CD8-positive, alpha-beta memory T cell (primary cell): ENCODE measurements around the gene HTR3C. TPM values are rescaled to one million over a fixed set of nuclear protein-coding genes. Genes with fewer than 3 reads are reported as not detected.
"Not testable (repeated sequence)": the region's sequence is repeated elsewhere in the genome, so short reads cannot be mapped to it uniquely, and the experiment has no call there.

Source experiments
- CTCF ChIA-PET: fragments of 350-600 bp; sonication (Branson Sonifier 250); formaldehyde crosslinking; loops from one replicate; lab custom pipeline; 2021; ENCODE audit warnings: antibody characterized with exemption; lab: Charles Lee
- POLR2A ChIA-PET: fragments of 350-600 bp; sonication (Branson Sonifier 250); formaldehyde crosslinking; loops from one replicate; lab custom pipeline; 2021; ENCODE audit warnings: antibody characterized with exemption; lab: Charles Lee
- DNase-seq, 5 donors: peaks; one replicate each; pipeline versions ENCODE4 v3.0.0 to v3.0.0-alpha.2; 2020 to 2022; ENCODE audit warnings: mixed read lengths in 1 of 5
- H3K27ac ChIP-seq: one replicate; pipeline ENCODE4 v1.7.0; 2013; ENCODE audit warnings: low read depth, mild to moderate bottlenecking, low read length, moderate library complexity
- H3K27me3 ChIP-seq: 2 replicates; pipeline ENCODE4 v1.7.0; 2013; ENCODE audit warnings: low read length, mild to moderate bottlenecking; ENCODE audit not compliant: insufficient read depth, poor library complexity, severe bottlenecking
- H3K36me3 ChIP-seq: 2 replicates; pipeline ENCODE4 v1.7.0; 2013; ENCODE audit warnings: mild to moderate bottlenecking, low read length, moderate library complexity; ENCODE audit not compliant: insufficient read depth
- H3K4me1 ChIP-seq: 2 replicates; pipeline ENCODE4 v1.7.0; 2013; ENCODE audit warnings: mild to moderate bottlenecking, low read length, moderate library complexity; ENCODE audit not compliant: insufficient read depth
- H3K4me3 ChIP-seq: 2 replicates; pipeline ENCODE4 v1.7.0; 2013; ENCODE audit warnings: mild to moderate bottlenecking, low read length
- H3K9me3 ChIP-seq: 2 replicates; pipeline ENCODE4 v1.7.0; 2013; ENCODE audit warnings: mild to moderate bottlenecking, low read length
- H3K27ac Mint-ChIP-seq, 8 donors: one replicate each; pipeline ENCODE4 v1.8.0; 2020 to 2021; ENCODE audit warnings: mixed read lengths in 8 of 8, mild to moderate bottlenecking in 6 of 8, inconsistent platforms in 3 of 8, moderate library complexity in 3 of 8
- H3K27me3 Mint-ChIP-seq, 2 donors: one replicate each; pipeline ENCODE4 v1.8.0; 2020 to 2021; ENCODE audit warnings: mixed read lengths in 2 of 2, mild to moderate bottlenecking in 1 of 2, moderate library complexity in 1 of 2
- H3K36me3 Mint-ChIP-seq, 3 donors: one replicate each; pipeline ENCODE4 v1.8.0; 2020 to 2021; ENCODE audit warnings: mixed read lengths in 3 of 3, inconsistent platforms in 1 of 3, mild to moderate bottlenecking in 1 of 3
- H3K4me1 Mint-ChIP-seq, 3 donors: one replicate each; pipeline ENCODE4 v1.8.0; 2020 to 2021; ENCODE audit warnings: mixed read lengths in 3 of 3, inconsistent platforms in 1 of 3, mild to moderate bottlenecking in 1 of 3
- H3K4me3 Mint-ChIP-seq, 7 donors: one replicate each; pipeline ENCODE4 v1.8.0; 2020 to 2021; ENCODE audit warnings: mixed read lengths in 7 of 7, mild to moderate bottlenecking in 6 of 7, moderate library complexity in 4 of 7, inconsistent platforms in 2 of 7
- H3K9me3 Mint-ChIP-seq, 5 donors: one replicate each; pipeline ENCODE4 v1.8.0; 2020 to 2022; ENCODE audit warnings: mixed read lengths in 5 of 5, mild to moderate bottlenecking in 3 of 5, moderate library complexity in 2 of 5, inconsistent platforms in 1 of 5
- polyA plus RNA-seq: library from polyadenylated mRNA; unstranded; fragments of 300-500 nt; fragmentation: Illumina TruSeq; gene quantifications from one replicate; pipeline ENCODE4 v1.2.3, GENCODE V29; 2021
- total RNA-seq, 2 experiments: library from RNA; stranded (reverse); gene quantifications; one replicate each; pipeline ENCODE4 v1.2.3, GENCODE V29; 2021

Gene HTR3C
- total and polyA plus RNA-seq, 3 experiments from 2014 or later, result not detected

DNA sequence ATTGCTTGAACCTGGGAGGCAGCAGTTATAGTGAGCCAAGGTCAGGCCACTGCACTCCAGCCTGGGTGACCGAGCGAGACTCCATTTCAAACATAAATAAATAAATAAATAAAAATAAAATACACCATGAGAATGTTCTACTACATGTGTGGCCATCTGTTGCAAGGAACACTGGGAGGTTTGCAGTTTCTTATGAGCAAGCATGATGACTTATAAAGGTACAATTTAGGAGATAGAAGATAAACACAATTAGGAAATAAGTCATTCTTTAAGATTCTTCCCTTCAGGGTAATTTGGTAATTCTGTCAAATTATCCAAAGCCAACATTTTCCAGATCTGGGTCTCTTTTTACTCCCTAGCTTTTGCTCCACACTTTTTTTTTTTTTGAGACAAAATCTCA is 13.4 kb downstream of the HTR3C start:
- Histone ChIP-seq H3K4me3 (no peak overlapping the region), H3K27me3 (no peaks in the 10 kb centered on the region), H3K9me3 (no peaks in the 10 kb centered on the region), H3K36me3 (no peaks in the 10 kb centered on the region), H3K4me1 (no peaks in the 10 kb centered on the region), H3K27ac (no peak overlapping the region)
- Mint-ChIP-seq H3K36me3 (peaks cover 0 to 2% (median 0%) of the 10 kb centered on the region in 3 donors), H3K27ac (no peak overlapping the region), H3K9me3 (peaks cover 0 to 5% (median 2%) of the 10 kb centered on the region in 5 donors), H3K4me1 (no peaks in the 10 kb centered on the region), H3K4me3 (no peak overlapping the region), H3K27me3 (peaks cover 7 to 19% of the 10 kb centered on the region in 2 donors)
- POLR2A ChIA-PET, result no interaction called here
- no peak for DNase-seq
- CTCF ChIA-PET, result no interaction called here

GRCh38 chr3:184067573-184068055 is 14.8 kb downstream of the HTR3C start:
- Mint-ChIP-seq H3K36me3 (peaks cover 0 to 2% (median 0%) of the 10 kb centered on the region in 3 donors), H3K27me3 (peaks cover 9 to 19% of the 10 kb centered on the region in 2 donors), H3K4me1 (no peaks in the 10 kb centered on the region), H3K4me3 (no peak overlapping the region), H3K27ac (no peak overlapping the region), H3K9me3 (peaks cover 0 to 5% (median 2%) of the 10 kb centered on the region in 5 donors)
- no peak for DNase-seq
- Histone ChIP-seq H3K4me1 (no peaks in the 10 kb centered on the region), H3K27ac (no peak overlapping the region), H3K36me3 (no peaks in the 10 kb centered on the region), H3K4me3 (no peak overlapping the region), H3K27me3 (no peaks in the 10 kb centered on the region), H3K9me3 (no peaks in the 10 kb centered on the region)
- POLR2A ChIA-PET, result no interaction called here
- CTCF ChIA-PET, result interaction anchor here (1.1 kb wide), 1 partner anchor 9 kb away, joined by 3 read pairs; no protein-coding TSS in a partner anchor

DNA sequence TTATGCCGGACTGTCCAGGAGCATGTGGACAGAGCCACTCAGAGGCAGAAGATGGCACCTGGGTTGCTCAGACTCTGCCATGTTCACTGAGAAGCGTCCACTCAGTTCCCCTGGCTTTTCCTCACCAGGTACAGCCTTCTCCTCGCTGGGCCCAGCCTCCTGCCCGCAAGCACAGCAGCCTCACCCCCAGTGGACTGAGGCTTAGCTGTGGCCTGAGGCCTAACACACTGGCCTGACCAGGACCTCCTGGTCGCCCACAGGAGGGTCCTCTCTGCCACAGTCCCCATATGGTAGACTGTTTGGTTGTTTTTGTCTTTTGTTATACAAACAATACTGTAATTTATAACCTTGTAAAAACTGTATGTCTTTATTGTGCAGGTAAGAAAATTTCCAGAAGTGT is 15.5 kb downstream of the HTR3C start:
- H3K9me3 ChIP-seq, result no peaks in the 10 kb centered on the region
- POLR2A ChIA-PET, result no interaction called here
- H3K27me3 ChIP-seq, result no peaks in the 10 kb centered on the region
- H3K27ac ChIP-seq, result no peak overlapping the region
- no peak overlapping the region for H3K27ac Mint-ChIP-seq
- H3K36me3 Mint-ChIP-seq, result peaks cover 0 to 2% (median 0%) of the 10 kb centered on the region in 3 donors
- DNase-seq, result no peak
- H3K4me3 ChIP-seq, result no peak overlapping the region
- no peaks in the 10 kb centered on the region for H3K4me1 Mint-ChIP-seq
- peaks cover 9 to 19% of the 10 kb centered on the region in 2 donors for H3K27me3 Mint-ChIP-seq
- no peak overlapping the region for H3K4me3 Mint-ChIP-seq
- CTCF ChIA-PET, result no interaction called here
- peaks cover 0 to 5% (median 2%) of the 10 kb centered on the region in 5 donors for H3K9me3 Mint-ChIP-seq
- H3K36me3 ChIP-seq, result no peaks in the 10 kb centered on the region
- H3K4me1 ChIP-seq, result no peaks in the 10 kb centered on the region

- POLR2A ChIA-PET, H3K36me3 ChIP-seq, H3K36me3 Mint-ChIP-seq, H3K4me1 ChIP-seq, H3K4me3 Mint-ChIP-seq, H3K27ac Mint-ChIP-seq, H3K9me3 ChIP-seq, H3K27ac ChIP-seq, CTCF ChIA-PET, H3K27me3 ChIP-seq, H3K4me3 ChIP-seq, H3K4me1 Mint-ChIP-seq, H3K9me3 Mint-ChIP-seq, DNase-seq: not testable (repeated sequence)
- H3K27me3 Mint-ChIP-seq, result peaks cover 12 to 23% of the 10 kb centered on the region in 2 donors
These were observed 18.3 kb downstream of the HTR3C start for GRCh38 chr3:184071142-184071541.

DNA sequence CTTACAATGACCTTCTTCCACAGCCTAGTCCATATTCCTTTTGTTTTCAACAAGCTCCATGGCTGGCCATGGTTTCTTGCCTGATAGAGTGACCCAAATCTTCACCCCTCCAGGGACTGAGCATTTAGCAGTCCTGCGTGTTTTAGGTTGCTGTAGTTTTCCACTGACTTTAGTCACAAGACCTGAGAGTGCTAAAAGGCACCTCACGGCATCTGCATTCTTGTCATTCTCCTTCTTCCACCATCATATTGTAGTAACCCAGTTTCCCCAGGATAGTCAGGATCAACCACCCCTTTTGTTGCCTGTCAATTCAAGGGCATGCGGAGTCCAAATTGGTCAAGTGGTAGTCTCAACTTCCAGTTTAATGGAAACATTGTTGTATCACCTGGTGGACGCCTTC is 20.8 kb downstream of the HTR3C start:
- peaks cover 16 to 17% of the 10 kb centered on the region in 2 donors for H3K27me3 Mint-ChIP-seq
- no peak for DNase-seq
- no peaks in the 10 kb centered on the region for H3K36me3 ChIP-seq
- CTCF ChIA-PET, result no interaction called here
- H3K9me3 ChIP-seq, result no peaks in the 10 kb centered on the region
- peaks cover 0 to 2% (median 0%) of the 10 kb centered on the region in 3 donors for H3K36me3 Mint-ChIP-seq
- H3K27ac Mint-ChIP-seq, result no peak overlapping the region
- H3K4me3 ChIP-seq, result no peak overlapping the region
- no peaks in the 10 kb centered on the region for H3K4me1 Mint-ChIP-seq
- no peaks in the 10 kb centered on the region for H3K27me3 ChIP-seq
- H3K9me3 Mint-ChIP-seq, result peaks cover 0 to 5% (median 2%) of the 10 kb centered on the region in 5 donors
- H3K4me1 ChIP-seq, result no peaks in the 10 kb centered on the region
- POLR2A ChIA-PET, result no interaction called here
- no peak overlapping the region for H3K27ac ChIP-seq
- no peak overlapping the region for H3K4me3 Mint-ChIP-seq

GRCh38 chr3:184075901-184076300 is 23.1 kb downstream of the HTR3C start:
- H3K4me1 Mint-ChIP-seq, result no peaks in the 10 kb centered on the region

GRCh38 chr3:184077881-184078280 is 25.0 kb downstream of the HTR3C start:
- CTCF ChIA-PET, result no interaction called here
- no peak overlapping the region for H3K4me3 Mint-ChIP-seq
- H3K4me3 ChIP-seq, result no peak overlapping the region
- H3K27me3 ChIP-seq, result no peaks in the 10 kb centered on the region
- no peak overlapping the region for H3K27ac ChIP-seq
- H3K27me3 Mint-ChIP-seq, result peaks cover 4 to 7% of the 10 kb centered on the region in 2 donors
- H3K9me3 Mint-ChIP-seq, result peaks cover 0 to 2% (median 0%) of the 10 kb centered on the region in 5 donors
- no peak overlapping the region for H3K27ac Mint-ChIP-seq
- H3K36me3 ChIP-seq, result no peaks in the 10 kb centered on the region
- H3K4me1 Mint-ChIP-seq, result no peaks in the 10 kb centered on the region
- DNase-seq, result no peak
- POLR2A ChIA-PET, result no interaction called here
- H3K36me3 Mint-ChIP-seq, result no peaks in the 10 kb centered on the region
- no peaks in the 10 kb centered on the region for H3K4me1 ChIP-seq
- no peaks in the 10 kb centered on the region for H3K9me3 ChIP-seq

More at GRCh38 chr3:184075901-184076300, 23.1 kb downstream of the HTR3C start:
- ChIA-PET POLR2A (no interaction called here), CTCF (no interaction called here)
- Histone ChIP-seq H3K9me3 (no peaks in the 10 kb centered on the region), H3K27ac (no peak overlapping the region), H3K4me3 (no peak overlapping the region), H3K4me1 (no peaks in the 10 kb centered on the region), H3K36me3 (no peaks in the 10 kb centered on the region), H3K27me3 (no peaks in the 10 kb centered on the region)
- H3K4me3 Mint-ChIP-seq, result no peak overlapping the region
- H3K36me3 Mint-ChIP-seq, result peaks cover 0 to 2% (median 0%) of the 10 kb centered on the region in 3 donors
- peaks cover 7 to 12% of the 10 kb centered on the region in 2 donors for H3K27me3 Mint-ChIP-seq
- H3K27ac Mint-ChIP-seq, result no peak overlapping the region
- peaks cover 0 to 3% (median 2%) of the 10 kb centered on the region in 5 donors for H3K9me3 Mint-ChIP-seq
- no peak for DNase-seq

DNA sequence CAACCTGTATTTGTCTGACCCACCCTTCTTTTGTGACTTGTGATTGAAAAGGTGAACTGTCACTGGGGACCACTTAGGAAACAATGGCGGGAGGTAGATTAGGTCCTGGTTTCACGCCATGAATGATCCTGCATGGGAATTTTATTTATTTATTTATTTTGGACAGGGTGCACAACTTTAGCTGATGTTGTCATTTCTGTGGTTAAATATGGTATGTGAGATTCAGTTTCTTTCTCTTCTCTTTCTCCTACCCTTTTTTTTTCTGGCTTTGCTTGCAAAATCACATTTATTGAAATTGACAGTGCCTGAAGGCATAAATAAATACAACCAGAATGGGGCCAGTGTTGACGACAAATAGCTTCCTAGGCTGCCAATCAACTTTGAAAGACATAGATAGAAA is 26.0 kb downstream of the HTR3C start:
- Mint-ChIP-seq H3K27me3 (peaks cover 4% of the 10 kb centered on the region in 2 donors), H3K4me3 (no peak overlapping the region), H3K27ac (no peak overlapping the region), H3K36me3 (no peaks in the 10 kb centered on the region), H3K4me1 (no peaks in the 10 kb centered on the region), H3K9me3 (peaks cover 0 to 3% (median 0%) of the 10 kb centered on the region in 5 donors)
- ChIA-PET POLR2A (no interaction called here), CTCF (no interaction called here)
- H3K27me3 ChIP-seq, result no peaks in the 10 kb centered on the region
- no peak for DNase-seq
- no peak overlapping the region for H3K4me3 ChIP-seq
- no peaks in the 10 kb centered on the region for H3K9me3 ChIP-seq
- H3K27ac ChIP-seq, result no peak overlapping the region
- H3K36me3 ChIP-seq, result no peaks in the 10 kb centered on the region
- H3K4me1 ChIP-seq, result no peaks in the 10 kb centered on the region
